CD1c-positive myeloid dendritic cell (primary cell): Measurements from ENCODE around the gene PDCD1.
"Not testable (repeated sequence)": the region's sequence is repeated elsewhere in the genome, so short reads cannot be mapped to it uniquely, and the experiment has no call there.

Source experiments
- DNase-seq: peaks from one replicate; pipeline ENCODE4 v3.0.0-alpha.2; 2016; ENCODE audit errors: extremely low spot score

The PDCD1 gene

DNA sequence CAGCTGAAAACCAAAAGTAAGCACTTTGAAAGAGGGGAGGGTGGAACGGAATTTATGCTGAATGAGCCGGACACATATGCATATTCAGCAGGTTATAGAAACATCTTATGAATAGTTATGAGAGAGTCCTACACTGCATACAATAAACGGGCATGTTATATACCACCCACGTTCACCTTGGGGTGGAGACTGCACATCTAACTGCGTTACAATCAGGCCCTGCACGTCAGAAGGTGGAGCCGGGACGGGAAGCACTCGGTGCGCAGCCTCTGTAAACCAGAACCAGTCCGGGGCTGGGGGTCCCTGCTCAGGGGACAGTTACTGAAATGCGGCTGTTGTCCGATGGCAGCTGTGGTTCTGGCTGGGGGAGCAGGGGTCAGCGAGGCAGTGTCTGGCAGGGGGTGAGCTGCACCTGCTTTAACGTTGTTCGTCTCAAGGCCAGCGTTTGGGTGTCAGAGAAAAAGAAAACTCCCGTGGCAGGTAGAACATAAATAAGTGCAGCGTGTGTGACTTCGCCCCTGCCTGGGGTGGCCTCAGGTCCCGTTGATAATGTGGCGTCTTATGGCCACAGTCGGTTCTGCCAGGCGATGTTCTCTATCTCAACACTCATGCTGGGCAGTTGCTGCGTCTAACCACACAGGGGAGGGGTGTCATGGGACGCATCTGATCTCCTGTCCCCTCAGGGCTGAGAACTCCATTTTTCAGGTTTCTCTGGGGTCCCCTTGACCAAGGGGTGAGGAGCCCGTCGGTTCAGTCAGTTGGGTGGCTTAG, 24.8 kb downstream of the PDCD1 start:
- not testable (repeated sequence) for DNase-seq

- DNase-seq: no peak
Measured at GRCh38 chr2:241833101-241833663, 25.5 kb downstream of the PDCD1 start.

- DNase-seq: no peak
Measured at GRCh38 chr2:241827394-241827793, 31.3 kb downstream of the PDCD1 start.

GRCh38 chr2:241823531-241824437, 34.9 kb downstream of the PDCD1 start:
- not testable (repeated sequence) for DNase-seq

DNA sequence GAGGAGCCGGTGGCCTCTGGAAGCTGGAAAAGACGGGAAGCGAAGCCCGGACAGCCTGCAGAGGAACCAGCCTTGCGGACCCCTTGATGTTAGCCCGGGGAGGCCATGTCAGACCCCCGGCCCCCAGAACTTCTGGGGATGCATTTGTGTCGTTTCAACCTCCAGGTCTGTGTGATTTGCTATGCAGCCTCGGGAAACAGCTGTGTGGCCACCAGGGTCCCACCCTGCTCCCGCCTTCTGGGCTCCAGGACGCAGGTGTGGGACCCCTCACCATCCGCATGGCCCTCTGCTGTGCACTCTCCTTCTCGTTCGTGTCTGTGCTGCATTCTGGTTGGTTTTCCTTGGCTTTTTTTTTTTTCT, 36.5 kb downstream of the PDCD1 start:
- no peak for DNase-seq

GRCh38 chr2:241821460-241822263, 37.0 kb downstream of the PDCD1 start:
- no peak for DNase-seq

DNA sequence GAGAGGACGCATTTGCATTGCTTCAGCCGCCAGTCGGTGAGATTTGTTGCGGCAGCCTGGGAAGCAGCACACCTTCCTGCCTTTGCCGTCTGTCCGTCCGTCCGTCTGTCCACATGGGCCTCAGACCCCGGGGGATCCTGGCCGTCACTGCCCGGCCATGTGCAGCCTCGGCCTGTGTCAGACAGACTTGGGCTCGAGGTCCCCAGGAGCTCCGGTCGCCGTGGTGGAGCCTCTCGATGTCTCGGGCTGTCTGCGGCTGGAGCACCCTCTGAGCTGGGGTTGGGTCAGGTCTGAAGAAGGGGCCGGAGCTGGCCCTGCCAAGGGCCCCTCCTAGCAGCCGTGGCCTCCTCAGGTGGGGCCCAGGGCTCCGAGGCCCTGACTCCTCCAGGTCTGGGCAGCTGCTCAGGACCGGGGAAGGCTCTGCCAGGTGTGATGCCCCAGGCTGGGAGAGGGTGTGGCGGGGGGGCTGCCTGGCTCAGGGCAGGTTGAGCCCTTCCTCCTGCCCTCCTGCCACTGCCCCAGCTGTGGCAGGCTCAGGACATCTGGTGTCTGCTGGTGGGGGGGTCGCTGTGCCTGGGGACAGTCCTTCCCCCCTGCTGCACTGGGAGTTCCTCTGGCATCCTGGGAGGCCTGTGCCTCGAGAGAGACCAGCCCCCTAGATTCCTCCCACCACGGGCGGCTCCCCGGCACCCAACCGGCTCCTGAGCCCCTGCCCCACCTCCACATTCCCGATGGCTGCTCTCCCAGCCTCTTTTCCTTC, 37.9 kb downstream of the PDCD1 start:
- no peak for DNase-seq

- DNase-seq: not testable (repeated sequence)
Measured at GRCh38 chr2:241819947-241820624, 38.6 kb downstream of the PDCD1 start.

GRCh38 chr2:241818943-241819270, 39.8 kb downstream of the PDCD1 start:
- no peak for DNase-seq

DNA sequence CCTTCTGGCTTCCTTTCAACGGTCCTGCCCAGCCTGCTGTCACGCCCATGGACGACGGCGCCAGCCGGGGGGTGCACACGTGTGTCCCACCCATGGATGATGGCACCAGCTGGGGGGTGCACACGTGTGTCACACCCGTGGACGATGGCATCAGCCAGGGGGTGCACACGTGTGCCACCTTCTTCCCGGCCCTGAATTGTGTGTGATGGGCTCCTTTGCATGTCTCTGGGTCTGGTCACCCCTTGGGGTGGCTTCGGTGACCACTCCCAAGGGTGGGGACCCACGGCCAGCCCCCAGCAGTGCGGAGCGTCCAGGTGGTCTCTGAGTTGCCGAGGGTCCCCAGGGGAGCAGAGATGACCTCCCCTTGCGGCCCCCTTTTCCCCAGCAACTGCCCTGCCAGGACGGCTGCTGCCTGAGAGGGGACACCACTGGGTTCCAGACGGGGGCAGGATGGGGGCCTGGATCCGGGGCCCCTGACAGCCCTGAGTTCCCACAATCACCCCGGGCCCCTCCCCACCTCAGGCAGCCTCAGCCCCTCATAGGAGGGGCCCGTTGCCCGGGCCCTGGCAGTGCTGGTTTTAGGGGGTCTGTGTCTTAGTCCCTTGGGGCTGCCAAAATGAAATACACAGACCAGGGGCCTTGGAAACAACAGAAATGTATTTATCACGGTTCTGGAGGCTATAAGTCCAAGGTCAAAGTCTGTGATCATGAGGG, 40.3 kb downstream of the PDCD1 start:
- DNase-seq: no peak

DNA sequence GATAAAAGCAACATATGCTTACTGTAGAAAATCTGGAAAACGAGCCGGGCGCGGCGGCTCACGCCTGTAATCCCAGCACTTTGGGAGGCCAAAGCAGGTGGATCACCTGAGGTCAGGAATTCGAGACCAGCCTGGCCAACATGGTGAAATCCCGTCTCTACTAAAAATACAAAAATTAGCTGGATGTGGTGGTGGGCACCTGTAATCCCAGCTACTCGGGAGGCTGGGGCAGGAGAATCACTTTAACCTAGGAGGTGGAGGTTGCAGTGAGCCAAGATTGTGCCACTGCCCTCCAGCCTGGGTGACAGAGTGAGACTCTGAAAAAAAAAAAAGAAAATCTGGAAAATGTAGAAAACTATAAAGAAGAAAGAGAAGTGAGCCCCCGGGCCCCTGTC, 40.9 kb downstream of the PDCD1 start:
- DNase-seq: not testable (repeated sequence)

DNA sequence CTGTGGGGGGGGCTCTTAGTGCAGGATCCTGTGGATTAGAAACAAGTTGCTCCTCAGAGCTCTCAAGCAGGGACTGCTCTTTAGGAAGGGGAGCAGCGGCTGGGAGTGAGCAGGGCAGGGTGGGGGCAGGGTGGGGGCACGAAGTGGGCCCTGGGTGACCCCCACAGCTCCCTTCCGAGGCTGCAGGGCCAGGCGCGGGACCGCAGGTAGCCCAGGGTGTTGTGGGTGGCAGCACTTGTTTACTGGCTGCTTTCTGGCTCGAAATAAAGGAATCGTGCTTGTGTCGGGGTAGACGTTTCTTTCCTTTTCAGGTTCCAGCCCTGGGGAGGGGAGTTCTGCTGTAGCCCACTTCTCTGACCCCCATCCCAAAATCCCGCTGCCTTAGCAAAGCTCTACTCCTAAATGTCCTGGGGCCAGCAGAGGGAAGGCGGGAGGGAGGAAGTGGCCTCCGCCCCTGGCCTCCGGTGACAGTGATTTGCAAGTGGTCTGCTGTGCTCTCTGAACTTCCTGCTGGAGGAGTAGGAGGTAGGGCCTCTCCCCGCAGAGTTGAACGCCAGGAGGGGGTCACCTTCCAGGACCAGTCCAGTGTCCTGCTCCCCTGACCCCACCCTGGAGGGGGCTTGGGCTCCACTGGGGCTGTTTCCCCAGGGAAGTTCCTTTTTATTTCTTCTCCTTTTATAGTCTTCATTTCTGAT, 41.4 kb downstream of the PDCD1 start:
- peak; percentile 24 for DNase-seq

DNA sequence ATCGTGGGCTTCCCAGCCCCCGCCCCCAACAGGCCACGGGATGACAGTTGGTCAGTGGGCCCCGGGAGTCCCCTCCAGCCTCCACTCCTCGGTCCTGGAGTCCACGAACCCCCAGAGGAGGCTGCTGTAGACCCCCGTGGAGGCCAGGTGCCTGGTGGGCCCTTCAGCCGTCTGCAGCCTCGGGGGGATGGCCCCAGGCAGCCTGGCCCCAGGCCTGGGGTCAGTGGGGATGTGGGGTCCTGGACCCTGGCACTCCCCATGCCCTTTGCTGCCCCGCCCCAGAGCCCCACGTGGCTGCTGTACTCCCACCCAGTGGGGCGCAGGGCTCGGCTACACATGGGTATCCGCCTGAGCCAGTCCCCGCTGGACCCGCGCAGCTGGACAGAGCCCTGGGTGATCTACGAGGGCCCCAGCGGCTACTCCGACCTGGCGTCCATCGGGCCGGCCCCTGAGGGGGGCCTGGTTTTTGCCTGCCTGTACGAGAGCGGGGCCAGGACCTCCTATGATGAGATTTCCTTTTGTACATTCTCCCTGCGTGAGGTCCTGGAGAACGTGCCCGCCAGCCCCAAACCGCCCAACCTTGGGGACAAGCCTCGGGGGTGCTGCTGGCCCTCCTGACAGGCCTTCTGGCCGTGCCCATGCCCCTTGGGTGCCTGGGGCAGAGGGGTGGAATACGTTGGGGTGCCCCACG, 42.1 kb downstream of the PDCD1 start:
- DNase-seq: no peak

DNA sequence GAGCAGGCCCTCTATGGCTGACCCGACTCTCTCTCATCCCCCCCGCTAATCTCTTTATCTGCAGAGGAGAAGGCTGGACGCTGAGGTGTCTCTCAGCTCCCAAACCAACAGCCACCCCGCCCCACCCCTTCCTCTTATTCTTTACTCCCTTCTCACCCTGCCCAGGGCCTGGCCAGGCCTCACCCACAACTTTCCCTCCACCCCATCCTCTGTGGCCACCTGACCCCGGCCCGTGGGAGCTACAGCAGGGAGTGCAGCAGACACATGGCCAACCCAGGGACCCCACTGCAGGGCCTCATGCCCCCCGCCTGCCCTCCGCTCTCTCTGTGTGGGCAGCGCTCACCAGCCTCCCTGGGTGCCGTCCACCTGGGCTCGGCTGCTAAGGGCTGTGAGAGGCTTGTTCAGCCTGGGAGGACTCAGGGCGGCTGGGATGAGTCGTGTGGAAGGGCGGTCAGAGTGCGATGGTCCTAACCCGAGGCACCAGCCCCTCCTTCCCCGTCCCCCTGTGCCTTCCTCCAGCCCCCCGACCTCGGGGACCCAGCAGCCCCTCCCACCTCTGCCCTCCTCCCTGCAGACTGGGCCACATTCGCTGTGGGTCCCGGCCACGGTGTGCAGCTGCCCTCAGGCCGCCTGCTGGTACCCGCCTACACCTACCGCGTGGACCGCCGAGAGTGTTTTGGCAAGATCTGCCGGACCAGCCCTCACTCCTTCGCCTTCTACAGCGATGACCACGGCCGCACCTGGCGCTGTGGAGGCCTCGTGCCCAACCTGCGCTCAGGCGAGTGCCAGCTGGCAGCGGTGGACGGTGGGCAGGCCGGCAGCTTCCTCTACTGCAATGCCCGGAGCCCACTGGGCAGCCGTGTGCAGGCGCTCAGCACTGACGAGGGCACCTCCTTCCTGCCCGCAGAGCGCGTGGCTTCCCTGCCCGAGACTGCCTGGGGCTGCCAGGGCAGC, 42.9 kb downstream of the PDCD1 start:
- DNase-seq: no peak

GRCh38 chr2:241814643-241815476, 43.8 kb downstream of the PDCD1 start:
- no peak for DNase-seq

GRCh38 chr2:241814393-241814642, 44.4 kb downstream of the PDCD1 start:
- DNase-seq: no peak
